ENCODE measurements around the gene SPSB4.

SPSB4 gene

DNA sequence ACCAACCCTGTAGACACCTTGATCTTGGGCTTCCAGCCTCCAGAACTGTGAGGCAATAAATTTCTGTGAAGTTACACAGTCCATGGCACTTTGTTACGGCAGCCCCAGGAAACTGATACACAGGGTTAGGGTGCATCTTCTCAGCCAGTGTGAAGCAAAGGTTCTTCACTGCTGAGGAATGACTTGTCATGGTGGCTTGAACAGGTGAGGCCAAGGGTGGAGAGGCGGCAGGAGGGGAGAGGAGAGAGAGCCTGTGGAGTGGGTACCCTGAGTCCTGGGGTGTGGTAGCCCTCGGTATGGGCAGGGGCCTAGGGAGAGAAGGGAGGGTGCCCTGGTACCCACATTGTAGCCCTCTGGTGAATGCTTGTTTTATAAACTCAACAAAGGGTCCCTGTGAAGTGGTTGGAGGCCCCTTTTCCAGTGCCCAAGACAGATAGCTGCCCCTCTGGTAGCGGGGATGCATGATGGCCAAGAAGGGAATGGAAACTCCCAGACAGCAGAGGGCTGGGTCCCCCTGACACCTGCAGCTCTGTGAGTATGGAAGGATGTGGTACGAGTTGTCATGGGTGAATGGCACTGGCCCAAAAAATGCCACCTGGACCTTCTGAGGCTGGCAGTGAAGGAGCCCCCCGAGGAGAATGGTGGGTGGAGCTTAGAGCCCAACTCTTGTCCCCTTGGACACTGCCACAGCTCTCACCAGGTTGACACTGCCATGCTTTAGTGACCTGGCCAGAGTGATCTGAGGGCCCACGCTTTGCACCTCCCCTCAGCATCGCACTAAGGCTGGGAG, 49.6 kb downstream of the SPSB4 start:
- no peak overlapping the region for H3K4me3 ChIP-seq (ENCODE audit: low read depth, low read length)
- TF ChIP-seq, protein P1, sequence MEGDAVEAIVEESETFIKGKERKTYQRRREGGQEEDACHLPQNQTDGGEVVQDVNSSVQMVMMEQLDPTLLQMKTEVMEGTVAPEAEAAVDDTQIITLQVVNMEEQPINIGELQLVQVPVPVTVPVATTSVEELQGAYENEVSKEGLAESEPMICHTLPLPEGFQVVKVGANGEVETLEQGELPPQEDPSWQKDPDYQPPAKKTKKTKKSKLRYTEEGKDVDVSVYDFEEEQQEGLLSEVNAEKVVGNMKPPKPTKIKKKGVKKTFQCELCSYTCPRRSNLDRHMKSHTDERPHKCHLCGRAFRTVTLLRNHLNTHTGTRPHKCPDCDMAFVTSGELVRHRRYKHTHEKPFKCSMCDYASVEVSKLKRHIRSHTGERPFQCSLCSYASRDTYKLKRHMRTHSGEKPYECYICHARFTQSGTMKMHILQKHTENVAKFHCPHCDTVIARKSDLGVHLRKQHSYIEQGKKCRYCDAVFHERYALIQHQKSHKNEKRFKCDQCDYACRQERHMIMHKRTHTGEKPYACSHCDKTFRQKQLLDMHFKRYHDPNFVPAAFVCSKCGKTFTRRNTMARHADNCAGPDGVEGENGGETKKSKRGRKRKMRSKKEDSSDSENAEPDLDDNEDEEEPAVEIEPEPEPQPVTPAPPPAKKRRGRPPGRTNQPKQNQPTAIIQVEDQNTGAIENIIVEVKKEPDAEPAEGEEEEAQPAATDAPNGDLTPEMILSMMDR (IDR thresholded peaks at IDR 0.05; ENCODE audit: borderline replicate concordance, insufficient read depth, low read depth, low read length) = no peak

DNA sequence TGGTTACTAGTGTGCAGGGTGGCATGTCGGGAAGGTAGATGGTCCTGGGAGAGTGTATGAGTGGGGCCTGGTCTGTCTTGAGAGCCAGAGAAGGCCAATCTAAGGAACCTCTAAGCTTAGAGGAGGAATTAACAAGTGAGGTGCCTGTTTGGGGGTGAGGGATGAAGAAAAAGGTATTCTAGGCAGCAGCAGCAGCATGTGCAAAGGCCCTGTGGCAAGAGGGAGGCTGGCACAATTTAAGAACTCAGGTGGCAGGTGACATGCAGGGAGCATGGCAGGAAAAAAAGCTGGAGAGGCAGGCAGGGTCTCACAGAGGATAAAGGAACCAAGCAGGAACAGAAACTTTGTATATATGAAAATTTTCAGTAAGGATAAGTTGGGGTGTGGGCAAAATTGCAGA, 51.2 kb downstream of the SPSB4 start:
- TF ChIP-seq, protein P1 (IDR thresholded peaks at IDR 0.05; ENCODE audit: borderline replicate concordance, insufficient read depth, low read depth, low read length) = no peak
- H3K4me3 ChIP-seq (ENCODE audit: low read depth, low read length) = no peak overlapping the region

DNA sequence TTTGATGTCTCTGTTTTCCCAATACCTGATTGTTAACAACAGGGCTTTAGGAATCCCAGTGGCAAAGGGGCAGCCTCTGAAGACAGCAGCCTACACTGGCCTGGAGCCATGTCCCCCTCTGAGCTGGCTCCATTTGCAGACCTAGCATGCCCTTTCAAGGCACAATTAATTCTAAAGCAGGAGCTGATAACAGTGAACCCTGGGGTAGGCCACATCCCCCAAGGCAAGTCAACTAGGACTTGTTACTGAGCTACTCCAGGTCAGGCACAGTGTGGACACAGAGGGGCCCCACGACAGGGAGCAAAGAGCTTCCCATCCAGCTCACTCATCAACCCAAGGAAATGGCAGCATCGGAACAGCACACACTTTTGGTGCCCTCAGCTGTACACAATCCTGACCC, 51.9 kb downstream of the SPSB4 start:
- TF ChIP-seq, protein P1 (IDR thresholded peaks at IDR 0.05; ENCODE audit: borderline replicate concordance, insufficient read depth, low read depth, low read length) = no peak
- H3K4me3 ChIP-seq (ENCODE audit: low read depth, low read length) = no peak overlapping the region

DNA sequence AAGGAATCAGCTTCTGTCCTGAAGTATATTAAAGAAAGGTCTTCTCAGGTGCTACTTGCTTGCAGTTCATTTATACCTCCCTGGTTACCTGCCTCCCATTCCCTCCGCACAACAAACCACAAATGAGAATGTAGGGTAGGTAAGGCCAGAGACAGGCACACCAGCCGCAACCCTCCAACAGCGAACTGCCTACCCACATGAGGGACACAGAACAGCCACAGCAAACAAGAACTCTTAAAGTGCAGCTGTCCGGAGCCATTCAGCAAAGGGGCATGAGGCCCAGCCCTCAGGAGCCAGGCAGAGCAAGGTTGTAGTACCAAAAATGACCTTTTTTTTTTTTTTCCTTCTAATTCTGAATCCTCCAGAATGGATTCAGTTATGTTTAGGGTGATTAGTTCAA, 52.4 kb downstream of the SPSB4 start:
- TF ChIP-seq, protein P1 (IDR thresholded peaks at IDR 0.05; ENCODE audit: borderline replicate concordance, insufficient read depth, low read depth, low read length) = no peak

DNA sequence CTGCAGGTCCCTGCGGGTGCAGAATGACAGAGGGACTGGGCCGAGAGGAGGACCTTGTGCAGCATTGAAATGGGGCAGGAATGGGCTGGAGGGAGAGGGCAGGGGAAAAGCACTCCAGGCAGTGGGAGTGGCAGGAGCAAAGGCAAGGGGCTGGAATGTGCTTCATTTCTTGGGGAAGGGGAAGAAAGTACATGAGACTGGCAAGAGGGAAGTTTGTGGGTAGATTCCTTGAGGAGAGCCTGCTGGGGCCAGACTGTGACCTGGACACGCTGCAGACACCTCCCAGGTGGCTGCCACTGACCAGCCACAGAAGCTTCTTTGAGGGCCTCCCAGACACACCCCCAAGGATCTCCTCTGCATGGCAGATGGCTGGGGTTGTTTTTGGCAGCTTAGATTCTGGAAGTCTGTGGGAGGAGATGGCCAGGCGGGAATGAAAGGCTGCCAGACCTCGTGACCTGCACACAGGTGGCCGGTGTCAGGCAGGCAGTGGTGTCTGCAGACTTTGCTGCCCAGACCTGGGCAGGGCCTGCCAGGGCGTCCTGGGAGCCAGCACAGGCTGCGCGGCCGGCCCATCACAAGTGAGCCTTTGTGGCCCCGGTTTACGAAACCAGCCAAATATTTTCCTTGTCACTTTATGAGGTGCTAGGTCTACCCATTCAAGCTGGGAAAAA, 53.1 kb downstream of the SPSB4 start:
- no peak overlapping the region for H3K4me3 ChIP-seq (ENCODE audit: low read depth, low read length)
- TF ChIP-seq, protein P1 (IDR thresholded peaks at IDR 0.05; ENCODE audit: borderline replicate concordance, insufficient read depth, low read depth, low read length) = no peak

More for the DNA sequence above, 52.4 kb downstream of the SPSB4 start:
- H3K4me3 ChIP-seq (ENCODE audit: low read depth, low read length) = no peak overlapping the region

DNA sequence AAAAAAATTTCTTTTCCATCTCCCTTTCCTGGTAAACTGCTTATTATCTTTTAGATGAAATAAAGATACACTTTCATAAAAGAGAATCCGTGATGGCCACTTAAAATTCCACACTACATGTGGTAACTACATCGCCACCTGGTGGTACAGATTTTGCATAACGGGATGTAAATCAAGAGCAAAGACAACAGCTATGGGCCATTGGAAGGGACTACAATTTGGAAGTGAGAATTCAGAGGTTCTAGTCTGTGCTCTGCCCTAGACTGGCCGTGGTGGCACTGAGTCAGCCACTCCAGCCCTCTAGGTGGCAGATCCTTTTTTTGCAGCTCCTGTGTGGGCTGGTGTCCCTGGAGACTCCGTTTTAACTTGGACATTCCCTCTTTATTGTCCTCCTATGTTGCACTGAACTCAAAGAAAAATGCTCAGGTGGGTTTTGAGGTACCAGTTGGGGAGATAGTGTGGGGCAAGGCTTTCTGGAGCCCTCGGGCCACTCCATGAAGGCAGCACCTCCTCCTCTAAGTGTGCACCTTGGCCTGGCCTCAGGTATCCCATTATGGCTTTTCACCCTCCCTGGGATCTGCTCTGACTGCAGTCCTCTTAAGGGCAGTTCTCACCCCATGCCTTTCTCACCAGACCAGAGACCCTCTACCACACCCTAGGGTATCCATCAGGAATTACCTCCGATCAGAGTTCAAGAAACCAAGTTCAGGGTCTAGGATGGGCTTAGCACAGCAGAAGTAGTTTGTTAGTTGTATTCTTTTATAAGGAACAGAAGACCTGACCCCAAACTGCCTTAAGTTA, 54.9 kb downstream of the SPSB4 start:
- H3K4me3 ChIP-seq (ENCODE audit: low read depth, low read length) = no peak overlapping the region
- TF ChIP-seq, protein P1 (IDR thresholded peaks at IDR 0.05; ENCODE audit: borderline replicate concordance, insufficient read depth, low read depth, low read length) = peak; percentile 57; the same call in 1 of the 2 replicates

Measured in GM12875 (cell line).